Measurements from ENCODE around the gene KIAA1549. TPM values are rescaled to one million over a fixed set of nuclear protein-coding genes. Genes with fewer than 3 reads are reported as not detected.

The KIAA1549 gene
- total and polyA plus RNA-seq, 10 of the 15 experiments (the other 5 are each of a cell fraction or from before 2014, with no cell fraction given) = 0.02 to 0.82 (median 0.22) TPM

- Histone ChIP-seq H3K36me3 (ENCODE audit: control insufficient read depth in 2 of 2, insufficient read depth in 2 of 2, low read length in 1 of 2) (no peaks in the 10 kb centered on the region), H3K4me3 (no peak overlapping the region), H3K9me3 (replicated peaks; ENCODE audit: control insufficient read depth, insufficient read depth, low read length) (no peaks in the 10 kb centered on the region), H3K4me1 (ENCODE audit: control insufficient read depth, insufficient read depth, low read length) (no peaks in the 10 kb centered on the region), H3K79me2 (ENCODE audit: control insufficient read depth, insufficient read depth, low read length) (no peaks in the 10 kb centered on the region), H3K27me3 (replicated peaks in 1 of 2; ENCODE audit: control insufficient read depth in 2 of 2, insufficient read depth in 2 of 2, low read length in 1 of 2) (peaks cover 0 to 3% of the 10 kb centered on the region in 2 experiments; a peak in 2 of 4 replicates), H3K27ac (ENCODE audit: control insufficient read depth, insufficient read depth) (no peak overlapping the region), H3K4me2 (ENCODE audit: control insufficient read depth, insufficient read depth) (no peak overlapping the region), H2AFZ (ENCODE audit: control insufficient read depth, low read depth, low read length) (no peak overlapping the region), H3K9ac (ENCODE audit: control insufficient read depth, insufficient read depth, low read length) (no peak overlapping the region), H4K20me1 (ENCODE audit: control insufficient read depth, insufficient read depth) (no peaks in the 10 kb centered on the region)
- ChIA-PET POLR2A (no interaction called here), SMC1A (ENCODE audit: uncharacterized antibody, unreplicated experiment) (no interaction called here), CTCF (no interaction called here), RAD21 (ENCODE audit: unreplicated experiment) (no interaction called here)
- WGBS (ENCODE audit: insufficient coverage, insufficient replicate concordance, low lambda C conversion rate, missing lambda C conversion rate) = 70% methylated on average over 16 of the region's 16 CpGs
- ATAC-seq = no peak
- intact Hi-C loops (cut with micrococcal nuclease; ENCODE audit: unreplicated experiment) = no loop called here
- no peak for DNase-seq (ENCODE audit: low read depth, low spot score)
- FAIRE-seq = no peak
- BruUV-seq (replicated peaks) = no TSS peak
- in situ Hi-C loops (cut with MboI) = no loop called here
- TF ChIP-seq ESRRA (IDR thresholded peaks at IDR 0.05; ENCODE audit: low read length) (no peak), KLF5 (IDR thresholded peaks at IDR 0.05; ENCODE audit: partially characterized antibody) (no peak), GATAD2B (conservative IDR thresholded peaks at IDR 0.05; ENCODE audit: low read depth) (no peak), NBN (IDR thresholded peaks at IDR 0.05) (no peak), NR2C1 (IDR thresholded peaks at IDR 0.05) (no peak), ZNF24 (IDR thresholded peaks at IDR 0.05) (no peak), KAT2A (conservative IDR thresholded peaks at IDR 0.05; ENCODE audit: control insufficient read depth, low read depth, low read length) (no peak), ZZZ3 (IDR thresholded peaks at IDR 0.05; ENCODE audit: control insufficient read depth, insufficient read length, low read depth) (no peak), PBX3 (IDR thresholded peaks at IDR 0.05; ENCODE audit: insufficient replicate concordance, low read depth, low read length) (no peak), BCL11A (IDR thresholded peaks at IDR 0.05; ENCODE audit: low read depth, low read length) (no peak), ASH2L (IDR thresholded peaks at IDR 0.05; ENCODE audit: borderline replicate concordance, low read depth) (no peak), ETV6 (conservative IDR thresholded peaks at IDR 0.05 in 1 of 2, IDR thresholded peaks at IDR 0.05 in 1 of 2; ENCODE audit: borderline replicate concordance in 1 of 2, low read depth in 1 of 2) (no peak), ATF7 (IDR thresholded peaks at IDR 0.05; ENCODE audit: low read depth) (no peak), TBL1XR1 (IDR thresholded peaks at IDR 0.05; ENCODE audit: low read depth, low read length) (no peak)
- TF ChIP-seq, protein P1, sequence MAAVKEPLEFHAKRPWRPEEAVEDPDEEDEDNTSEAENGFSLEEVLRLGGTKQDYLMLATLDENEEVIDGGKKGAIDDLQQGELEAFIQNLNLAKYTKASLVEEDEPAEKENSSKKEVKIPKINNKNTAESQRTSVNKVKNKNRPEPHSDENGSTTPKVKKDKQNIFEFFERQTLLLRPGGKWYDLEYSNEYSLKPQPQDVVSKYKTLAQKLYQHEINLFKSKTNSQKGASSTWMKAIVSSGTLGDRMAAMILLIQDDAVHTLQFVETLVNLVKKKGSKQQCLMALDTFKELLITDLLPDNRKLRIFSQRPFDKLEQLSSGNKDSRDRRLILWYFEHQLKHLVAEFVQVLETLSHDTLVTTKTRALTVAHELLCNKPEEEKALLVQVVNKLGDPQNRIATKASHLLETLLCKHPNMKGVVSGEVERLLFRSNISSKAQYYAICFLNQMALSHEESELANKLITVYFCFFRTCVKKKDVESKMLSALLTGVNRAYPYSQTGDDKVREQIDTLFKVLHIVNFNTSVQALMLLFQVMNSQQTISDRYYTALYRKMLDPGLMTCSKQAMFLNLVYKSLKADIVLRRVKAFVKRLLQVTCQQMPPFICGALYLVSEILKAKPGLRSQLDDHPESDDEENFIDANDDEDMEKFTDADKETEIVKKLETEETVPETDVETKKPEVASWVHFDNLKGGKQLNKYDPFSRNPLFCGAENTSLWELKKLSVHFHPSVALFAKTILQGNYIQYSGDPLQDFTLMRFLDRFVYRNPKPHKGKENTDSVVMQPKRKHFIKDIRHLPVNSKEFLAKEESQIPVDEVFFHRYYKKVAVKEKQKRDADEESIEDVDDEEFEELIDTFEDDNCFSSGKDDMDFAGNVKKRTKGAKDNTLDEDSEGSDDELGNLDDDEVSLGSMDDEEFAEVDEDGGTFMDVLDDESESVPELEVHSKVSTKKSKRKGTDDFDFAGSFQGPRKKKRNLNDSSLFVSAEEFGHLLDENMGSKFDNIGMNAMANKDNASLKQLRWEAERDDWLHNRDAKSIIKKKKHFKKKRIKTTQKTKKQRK (IDR thresholded peaks at IDR 0.05; ENCODE audit: low read depth, low read length) = no peak
- TF ChIP-seq, protein P2, sequence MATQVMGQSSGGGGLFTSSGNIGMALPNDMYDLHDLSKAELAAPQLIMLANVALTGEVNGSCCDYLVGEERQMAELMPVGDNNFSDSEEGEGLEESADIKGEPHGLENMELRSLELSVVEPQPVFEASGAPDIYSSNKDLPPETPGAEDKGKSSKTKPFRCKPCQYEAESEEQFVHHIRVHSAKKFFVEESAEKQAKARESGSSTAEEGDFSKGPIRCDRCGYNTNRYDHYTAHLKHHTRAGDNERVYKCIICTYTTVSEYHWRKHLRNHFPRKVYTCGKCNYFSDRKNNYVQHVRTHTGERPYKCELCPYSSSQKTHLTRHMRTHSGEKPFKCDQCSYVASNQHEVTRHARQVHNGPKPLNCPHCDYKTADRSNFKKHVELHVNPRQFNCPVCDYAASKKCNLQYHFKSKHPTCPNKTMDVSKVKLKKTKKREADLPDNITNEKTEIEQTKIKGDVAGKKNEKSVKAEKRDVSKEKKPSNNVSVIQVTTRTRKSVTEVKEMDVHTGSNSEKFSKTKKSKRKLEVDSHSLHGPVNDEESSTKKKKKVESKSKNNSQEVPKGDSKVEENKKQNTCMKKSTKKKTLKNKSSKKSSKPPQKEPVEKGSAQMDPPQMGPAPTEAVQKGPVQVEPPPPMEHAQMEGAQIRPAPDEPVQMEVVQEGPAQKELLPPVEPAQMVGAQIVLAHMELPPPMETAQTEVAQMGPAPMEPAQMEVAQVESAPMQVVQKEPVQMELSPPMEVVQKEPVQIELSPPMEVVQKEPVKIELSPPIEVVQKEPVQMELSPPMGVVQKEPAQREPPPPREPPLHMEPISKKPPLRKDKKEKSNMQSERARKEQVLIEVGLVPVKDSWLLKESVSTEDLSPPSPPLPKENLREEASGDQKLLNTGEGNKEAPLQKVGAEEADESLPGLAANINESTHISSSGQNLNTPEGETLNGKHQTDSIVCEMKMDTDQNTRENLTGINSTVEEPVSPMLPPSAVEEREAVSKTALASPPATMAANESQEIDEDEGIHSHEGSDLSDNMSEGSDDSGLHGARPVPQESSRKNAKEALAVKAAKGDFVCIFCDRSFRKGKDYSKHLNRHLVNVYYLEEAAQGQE (IDR thresholded peaks at IDR 0.05; ENCODE audit: low read depth, low read length) = no peak
These were observed 63.4 kb downstream of the KIAA1549 start for GRCh38 chr7:138917771-138918170.
